HCT116 (cell line): ENCODE measurements around the gene TOX3.

ENCODE experiments used
- ATF3 ChIP-seq: IDR thresholded peaks from 2 replicates; pipeline ENCODE4 v1.6.1; 2012
- CEBPB ChIP-seq: IDR thresholded peaks from 2 replicates; pipeline ENCODE4 v1.6.1; 2012; ENCODE audit warnings: low read depth
- CTCF ChIP-seq, 3 experiments: fragments of 200-600 bp in 1 of 3; sonication (generic) in 1 of 3; IDR thresholded peaks in 2 of 3; conservative IDR thresholded peaks in 1 of 3; 2 replicates each; pipeline ENCODE4 v1.5.1; 2012 to 2017; ENCODE audit warnings: low read depth in 2 of 3, low read length in 2 of 3, antibody characterized with exemption in 1 of 3, borderline replicate concordance in 1 of 3, control low read depth in 1 of 3, mild to moderate bottlenecking in 1 of 3, mixed read lengths in 1 of 3, mixed run types in 1 of 3, moderate library complexity in 1 of 3; ENCODE audit not compliant: insufficient read depth in 1 of 3
- EZH2phosphoT487 ChIP-seq: fragments of 200-600 bp; IDR thresholded peaks from 2 replicates; pipeline ENCODE4 v1.6.1; 2018; ENCODE audit warnings: antibody characterized with exemption, borderline replicate concordance
- MAX ChIP-seq: IDR thresholded peaks from 2 replicates; pipeline ENCODE4 v1.6.1; 2012
- POLR2A ChIP-seq: IDR thresholded peaks from 2 replicates; pipeline ENCODE4 v1.7.0; 2011; ENCODE audit warnings: borderline replicate concordance; ENCODE audit not compliant: insufficient read depth, insufficient read length; ENCODE audit errors: extremely low read depth
- POLR2AphosphoS5 ChIP-seq: IDR thresholded peaks from 2 replicates; pipeline ENCODE4 v1.6.1; 2011; ENCODE audit warnings: mild to moderate bottlenecking, low read depth, low read length, moderate library complexity
- SRF ChIP-seq: IDR thresholded peaks from 2 replicates; pipeline ENCODE4 v1.6.1; 2012; ENCODE audit warnings: low read depth

GRCh38 chr16:52473096-52473495 lies 73.8 kb downstream of the TOX3 start:
- no peak for TF ChIP-seq CTCF (IDR thresholded peaks at IDR 0.05 in 2 of 3, conservative IDR thresholded peaks at IDR 0.05 in 1 of 3; ENCODE audit: borderline replicate concordance in 1 of 3, insufficient read depth in 1 of 3, low read depth in 2 of 3, low read length in 2 of 3)
- no peak for TF ChIP-seq CEBPB
- TF ChIP-seq ATF3: no peak
- TF ChIP-seq SRF: no peak
- TF ChIP-seq POLR2AphosphoS5: no peak
- no peak for TF ChIP-seq MAX
- TF ChIP-seq POLR2A: no peak
- no peak for TF ChIP-seq EZH2phosphoT487
